ENCODE data around the gene CHST8.

The CHST8 gene

DNA sequence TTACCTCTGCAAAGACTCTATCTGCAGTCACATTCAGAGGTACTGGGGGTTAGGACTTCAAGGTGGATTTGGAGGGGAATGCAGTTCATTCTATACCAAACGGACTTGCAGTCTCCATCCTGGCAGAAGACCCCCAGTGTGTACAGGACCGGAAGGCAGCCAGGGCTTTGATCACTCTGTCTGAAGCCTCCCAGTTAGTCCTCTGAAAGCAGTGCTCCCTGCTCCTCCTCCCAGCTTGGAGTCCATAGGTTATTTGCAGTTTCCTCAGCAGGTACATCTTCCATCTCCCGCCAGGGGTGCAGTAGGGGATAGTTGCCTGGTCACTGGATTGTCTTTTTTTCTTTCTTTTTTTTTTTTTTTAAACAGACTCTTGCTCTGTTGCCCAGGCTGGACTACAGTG is 96.1 kb downstream of the CHST8 start:
- no peak for DNase-seq (ENCODE audit: low spot score)

- no peak for DNase-seq (ENCODE audit: low spot score)
Observed at GRCh38 chr19:33718651-33719254, 97.0 kb downstream of the CHST8 start.

- DNase-seq (ENCODE audit: low spot score) = no peak
Observed at GRCh38 chr19:33719366-33720154, 97.8 kb downstream of the CHST8 start.

GRCh38 chr19:33720155-33720493 is 98.4 kb downstream of the CHST8 start:
- DNase-seq (ENCODE audit: low spot score) = no peak

GRCh38 chr19:33720691-33721682 is 99.2 kb downstream of the CHST8 start:
- DNase-seq (ENCODE audit: low spot score) = no peak

DNA sequence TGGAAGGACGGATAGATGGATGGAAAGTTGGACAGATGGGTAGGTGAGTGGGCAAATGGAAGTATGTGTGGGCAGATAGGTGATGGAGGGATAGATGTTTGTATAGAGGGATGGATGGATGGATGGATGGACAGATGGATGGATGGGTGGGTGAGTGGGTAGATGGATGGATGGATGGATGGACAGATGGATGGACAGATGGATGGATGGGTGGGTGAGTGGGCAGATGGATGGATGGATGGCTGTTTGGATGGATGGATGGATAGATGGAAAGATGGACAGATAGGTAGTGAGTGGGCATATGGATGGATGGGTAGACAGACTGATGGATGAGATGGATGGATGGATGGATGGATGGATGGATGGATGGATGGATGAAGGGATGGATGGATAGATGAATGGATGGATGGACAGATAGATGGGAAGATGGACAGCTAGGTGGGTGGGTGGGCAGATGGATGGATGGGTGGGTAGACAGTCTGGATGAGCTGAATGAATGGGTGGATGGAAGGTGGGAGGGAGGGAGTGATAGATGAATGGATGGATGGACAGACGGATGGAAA is 100.1 kb downstream of the CHST8 start:
- no peak for DNase-seq (ENCODE audit: low spot score)

GRCh38 chr19:33722456-33723239 is 100.9 kb downstream of the CHST8 start:
- DNase-seq (ENCODE audit: low spot score) = no peak

DNA sequence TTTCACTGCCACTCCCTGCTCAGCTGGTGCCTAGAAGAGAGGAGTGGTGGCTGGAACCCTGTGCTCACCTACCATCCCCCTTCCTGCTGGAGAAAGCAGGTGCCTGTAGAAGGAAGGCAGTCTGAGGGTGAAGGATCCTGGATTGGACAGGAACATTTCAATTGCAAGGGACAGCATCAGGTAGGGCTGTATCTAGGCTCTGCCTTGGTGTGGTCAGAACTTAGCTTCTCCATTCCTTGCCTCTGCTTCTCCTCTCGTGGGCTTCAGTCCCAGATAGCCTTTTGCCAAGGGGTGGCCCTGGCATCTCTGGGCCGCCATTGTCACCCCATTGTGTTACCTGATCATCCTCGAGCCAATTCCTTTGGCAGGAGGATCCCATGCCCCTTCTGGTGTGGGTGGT is 101.8 kb downstream of the CHST8 start:
- no peak for DNase-seq (ENCODE audit: low spot score)

DNA sequence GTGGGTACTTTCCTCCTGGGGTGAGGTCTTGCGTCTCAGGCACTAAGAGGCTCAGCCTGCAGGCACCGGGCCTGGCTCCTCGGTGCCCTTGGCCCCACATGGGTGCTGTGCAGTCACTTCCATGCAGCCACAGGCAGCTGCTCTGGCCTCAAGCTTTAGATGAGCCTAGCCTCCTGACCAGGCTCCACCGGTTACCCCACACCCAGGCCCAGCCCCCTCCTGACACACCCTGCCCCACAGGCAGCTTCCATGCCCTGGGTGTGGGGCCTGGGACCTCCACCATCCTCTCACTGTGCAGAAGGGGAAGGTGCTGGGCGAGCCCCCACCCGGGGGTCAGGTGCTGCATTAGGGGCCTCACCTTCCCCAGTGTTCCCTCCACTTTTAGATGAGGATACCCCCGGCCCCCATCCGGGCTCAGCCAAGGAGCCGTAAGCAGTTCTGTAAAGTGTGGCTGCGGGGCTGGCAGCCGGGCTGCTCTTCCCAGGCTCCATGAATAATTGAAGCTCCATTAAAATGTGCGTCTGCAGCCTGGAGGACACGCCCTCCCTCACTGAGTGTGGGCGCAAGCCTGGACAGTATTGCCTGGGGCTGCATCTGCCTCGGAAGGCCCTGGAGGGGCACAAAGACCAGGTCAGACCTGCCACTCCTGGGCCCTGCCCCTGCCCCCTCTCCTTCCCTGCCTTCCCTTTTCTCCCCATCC is 102.4 kb downstream of the CHST8 start:
- no peak for DNase-seq (ENCODE audit: low spot score)

- no peak for DNase-seq (ENCODE audit: low spot score)
Observed at GRCh38 chr19:33724721-33725060, 102.9 kb downstream of the CHST8 start.

DNA sequence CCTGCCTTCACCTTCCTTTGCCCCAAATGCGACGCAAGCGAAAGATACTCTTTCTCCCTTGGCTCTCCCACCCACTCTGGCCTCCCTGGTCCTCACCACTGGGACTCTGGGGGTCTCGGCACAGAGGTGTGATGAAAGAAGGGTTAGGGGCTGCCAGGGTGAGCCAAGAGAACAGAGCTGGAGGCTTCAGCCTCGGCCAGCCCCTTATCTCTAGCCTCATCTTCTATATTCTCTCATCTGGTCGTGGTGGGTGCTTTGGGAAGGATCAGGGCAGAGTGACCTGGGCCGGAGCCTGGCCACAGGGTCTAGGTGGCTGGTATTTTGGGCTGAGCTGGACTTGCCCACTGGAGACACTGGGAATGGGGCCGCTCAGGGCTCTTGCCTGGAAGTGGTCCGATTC is 103.8 kb downstream of the CHST8 start:
- DNase-seq (ENCODE audit: low spot score) = no peak

DNA sequence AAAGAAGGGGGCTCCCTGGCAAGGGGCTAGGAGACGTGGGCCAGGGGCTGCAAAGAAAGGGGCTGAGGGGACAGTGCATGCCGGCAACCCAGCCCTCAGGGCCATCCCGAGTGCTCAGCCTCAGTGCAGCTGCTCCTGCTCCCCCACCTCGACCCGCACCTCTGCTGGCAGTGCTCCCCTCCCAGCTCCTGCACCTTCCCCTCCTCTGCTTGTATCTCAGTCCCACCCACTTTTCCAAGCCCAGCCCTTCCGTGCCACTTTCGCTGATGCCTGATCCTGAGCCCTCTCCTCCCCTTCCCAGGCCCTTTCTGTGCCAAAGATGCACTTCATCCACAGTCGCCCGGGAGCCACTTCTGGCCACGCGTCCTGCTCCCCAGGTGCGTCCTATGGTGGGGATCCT is 105.0 kb downstream of the CHST8 start:
- DNase-seq (ENCODE audit: low spot score) = no peak

DNA sequence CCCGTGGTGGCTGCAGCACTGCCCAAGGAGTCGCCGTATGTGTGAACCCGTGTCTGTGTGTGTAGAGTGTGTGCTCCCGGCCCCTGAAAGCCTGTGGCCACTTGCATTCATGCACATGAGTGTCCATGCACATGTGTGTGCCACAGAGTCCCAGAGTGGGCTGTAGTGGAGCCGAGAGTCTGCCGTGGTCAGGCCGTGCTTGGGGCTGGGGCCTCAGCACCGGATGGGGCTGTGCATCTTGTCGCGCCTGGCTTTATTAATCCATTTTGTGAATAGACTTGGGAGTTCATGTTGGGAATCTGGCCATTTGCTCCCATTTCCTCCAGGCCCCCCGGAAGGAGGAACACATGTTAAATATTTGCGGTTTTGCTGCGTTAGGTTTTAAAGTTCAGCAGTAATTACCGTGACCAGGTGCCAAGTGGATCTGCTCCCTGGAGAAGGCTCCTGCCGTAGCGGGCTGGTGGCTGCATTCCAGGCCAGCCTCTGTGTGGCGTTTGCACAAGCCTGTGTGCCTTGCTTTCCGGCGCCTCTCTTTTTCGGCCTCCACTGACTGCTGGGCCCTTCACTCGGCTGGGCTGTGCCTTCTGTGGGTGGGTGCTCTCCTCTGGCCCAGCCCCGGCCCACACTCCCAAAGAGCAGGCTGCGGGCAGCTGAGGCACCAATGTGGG is 105.7 kb downstream of the CHST8 start:
- no peak for DNase-seq (ENCODE audit: low spot score)

DNA sequence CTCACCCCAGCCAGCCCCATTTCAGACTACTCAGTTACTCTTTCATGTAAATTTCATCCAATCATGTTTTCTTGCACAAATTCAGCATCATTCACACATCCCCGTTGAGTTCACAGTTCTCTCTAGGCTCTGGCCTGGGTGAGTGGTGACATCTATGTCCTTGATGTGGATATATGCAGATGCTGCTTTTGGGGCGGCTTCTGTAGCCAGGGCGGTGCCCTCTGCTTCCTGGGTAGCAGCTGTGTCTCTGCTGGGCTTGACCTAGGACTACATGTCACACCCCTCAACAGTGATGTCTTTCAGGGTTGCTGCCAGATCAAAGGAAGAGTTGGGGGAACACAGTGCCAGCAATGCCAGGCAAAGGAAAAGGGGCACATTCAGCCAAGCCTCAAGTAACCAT is 106.4 kb downstream of the CHST8 start:
- no peak for DNase-seq (ENCODE audit: low spot score)

DNA sequence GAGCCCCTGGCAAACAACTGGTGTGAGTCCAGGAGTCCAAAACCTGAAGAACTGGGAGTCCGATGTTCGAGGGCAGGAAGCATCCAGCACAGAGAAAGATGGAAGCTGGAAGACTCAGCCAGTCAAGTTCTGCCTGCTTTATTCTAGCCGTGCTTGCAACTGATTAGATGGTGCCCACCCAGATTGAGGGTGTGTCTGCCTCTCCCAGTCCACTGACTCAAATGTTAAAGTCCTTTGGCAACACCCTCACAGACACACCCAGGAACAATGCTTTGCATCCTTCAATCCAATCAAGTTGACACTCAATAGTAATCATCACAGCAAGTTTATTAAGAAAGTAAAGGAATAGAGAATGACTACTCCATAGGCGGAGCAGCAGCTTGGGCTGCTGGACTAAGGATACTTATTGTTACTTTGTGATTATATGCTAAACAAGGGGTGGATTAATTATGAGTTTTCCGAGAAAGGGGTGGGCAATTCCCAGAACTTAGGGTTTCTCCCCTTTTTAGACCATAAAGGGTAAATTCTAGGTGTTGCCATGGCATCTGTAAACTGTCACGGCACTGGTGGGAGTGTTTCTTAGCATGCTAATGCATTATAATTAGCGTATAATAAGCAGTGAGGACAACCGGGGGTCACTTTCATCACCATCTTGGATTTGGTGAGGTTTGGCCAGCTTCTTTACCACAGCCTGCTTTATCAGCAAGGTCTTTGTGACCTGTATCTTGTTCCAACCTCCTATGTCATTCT is 109.3 kb downstream of the CHST8 start:
- DNase-seq (ENCODE audit: low spot score) = no peak

GRCh38 chr19:33731881-33732280 is 110.1 kb downstream of the CHST8 start:
- no peak for DNase-seq (ENCODE audit: low spot score)

- no peak for DNase-seq (ENCODE audit: low spot score)
Observed at GRCh38 chr19:33734913-33735312, 113.2 kb downstream of the CHST8 start.

DNA sequence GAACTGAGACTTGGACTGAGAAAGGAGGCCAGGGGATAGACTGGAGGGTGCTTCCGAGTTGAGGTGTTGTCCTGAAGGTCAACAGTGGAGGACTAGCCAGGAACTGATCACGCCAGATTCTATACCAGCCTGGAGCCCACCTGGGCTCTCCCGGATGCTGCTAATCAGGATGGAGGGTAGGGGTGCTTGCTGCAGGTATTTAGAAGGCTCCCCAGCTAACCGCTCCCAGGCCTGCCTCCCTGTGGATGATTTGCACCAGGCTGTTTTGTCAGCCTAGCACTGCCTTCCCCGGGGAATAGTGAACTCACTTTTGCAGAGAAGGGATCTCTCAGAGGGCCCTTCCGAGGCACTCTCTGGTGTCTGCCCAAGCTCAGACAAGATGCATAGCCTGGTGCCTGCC is 114.4 kb downstream of the CHST8 start:
- DNase-seq (ENCODE audit: low spot score) = no peak

DNA sequence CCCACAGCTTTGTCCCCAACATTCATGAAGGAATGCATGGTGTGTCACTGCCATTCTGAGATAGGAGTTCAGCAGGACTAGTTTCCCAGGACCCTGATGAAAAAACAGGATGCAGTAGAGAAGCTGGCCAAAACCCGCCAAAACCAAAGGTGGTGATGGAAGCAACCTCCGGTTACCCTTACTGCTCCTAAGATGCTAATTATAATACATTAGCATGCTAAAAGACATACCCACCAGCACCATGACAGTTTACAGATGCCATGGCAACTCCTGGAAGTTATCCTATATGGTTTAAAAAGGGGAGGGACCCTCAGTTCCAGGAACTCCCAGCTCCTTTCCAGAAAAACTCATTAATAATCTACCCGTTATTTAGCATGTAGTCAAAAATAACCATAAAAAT is 115.0 kb downstream of the CHST8 start:
- DNase-seq (ENCODE audit: low spot score) = no peak
